ENCODE data around the gene DMD.

The DMD gene

GRCh38 chrX:31130457-31131220 is 2080.7 kb downstream of the DMD start:
- DNase-seq: no peak

DNA sequence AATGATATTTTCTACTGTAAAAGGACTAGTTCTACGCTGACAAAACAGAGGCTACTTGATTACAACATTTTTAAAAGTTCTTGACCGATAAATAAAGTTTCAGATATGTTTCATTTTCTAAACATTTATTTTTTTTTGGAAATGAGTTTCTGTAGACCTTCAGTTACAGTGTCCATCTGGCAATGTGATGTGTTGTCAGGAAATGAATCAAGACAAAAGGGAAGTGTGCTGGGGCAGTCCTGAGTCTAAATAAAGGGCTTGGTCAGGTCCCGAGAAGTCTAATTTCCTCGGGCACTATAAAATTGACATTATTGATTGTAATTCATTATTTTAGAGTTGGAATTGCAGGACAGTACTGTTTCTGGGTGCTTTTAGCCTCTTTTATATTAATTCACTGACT is 2082.5 kb downstream of the DMD start:
- DNase-seq: no peak

DNA sequence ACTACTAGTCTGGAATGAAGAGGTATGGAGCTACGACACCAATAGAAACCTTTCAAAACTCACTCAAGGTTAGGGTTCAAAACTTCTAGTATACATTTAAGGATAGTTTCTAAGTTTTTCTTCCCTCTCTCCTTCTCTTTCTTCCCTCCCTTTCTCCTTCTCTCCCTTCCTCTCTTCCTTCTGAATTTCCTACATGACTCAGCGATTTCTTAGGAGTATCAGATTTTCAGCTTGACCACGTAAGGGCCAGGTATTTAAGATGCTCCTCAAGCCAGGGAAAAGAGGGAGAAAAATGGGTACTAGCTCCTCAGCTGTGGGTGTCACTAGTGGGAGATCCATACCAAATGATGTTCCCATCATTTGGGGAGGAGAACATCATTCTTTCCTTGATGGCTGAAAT is 2083.6 kb downstream of the DMD start:
- no peak for DNase-seq

DNA sequence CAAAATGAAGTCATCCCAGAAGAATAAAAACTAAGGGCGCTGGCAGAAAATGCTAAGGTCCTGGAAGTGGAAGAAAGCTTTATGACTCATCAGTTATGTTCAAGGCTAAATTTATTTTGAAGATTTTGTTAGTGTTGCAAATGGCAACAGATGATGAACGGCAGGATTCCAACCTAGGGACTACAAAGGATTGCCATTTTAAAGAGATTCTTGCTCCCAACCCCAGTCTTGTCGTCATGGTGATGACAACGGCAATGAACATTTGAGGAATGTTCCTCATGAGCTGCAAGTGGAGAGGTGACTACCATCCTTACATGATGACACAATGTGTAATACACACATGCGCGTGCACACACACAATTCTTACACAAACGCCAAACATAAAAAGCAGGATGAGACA is 2085.1 kb downstream of the DMD start:
- no peak for DNase-seq

- DNase-seq: no peak
Measured at GRCh38 chrX:31124536-31124935, 2086.8 kb downstream of the DMD start.

- DNase-seq: no peak
Measured at GRCh38 chrX:31123335-31123734, 2088.0 kb downstream of the DMD start.

- DNase-seq: no peak
Measured at GRCh38 chrX:31117266-31117665, 2094.1 kb downstream of the DMD start.

- no peak for DNase-seq
Measured at GRCh38 chrX:31115398-31115797, 2096.0 kb downstream of the DMD start.

DNA sequence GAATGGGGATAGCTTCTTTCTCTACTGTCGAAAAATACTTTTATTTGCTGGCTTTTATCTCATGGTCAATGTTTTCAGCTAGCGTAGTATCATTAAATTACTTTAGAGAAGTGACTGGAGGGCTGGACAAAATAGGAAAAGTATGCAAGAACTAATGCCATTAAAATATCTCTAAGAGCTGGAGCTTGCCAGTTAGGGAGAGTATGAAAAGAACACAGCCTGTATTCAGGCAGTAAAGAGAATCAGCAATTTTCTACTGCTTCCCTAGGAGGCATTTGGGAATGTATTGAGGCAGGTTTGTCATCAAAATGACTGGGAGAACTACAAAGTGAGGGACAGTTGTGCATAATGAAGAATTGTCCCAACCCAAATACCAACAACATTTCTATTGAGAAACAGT is 2096.5 kb downstream of the DMD start:
- no peak for DNase-seq

GRCh38 chrX:31112226-31112999 is 2098.9 kb downstream of the DMD start:
- no peak for DNase-seq

GRCh38 chrX:31110657-31111056 is 2100.7 kb downstream of the DMD start:
- DNase-seq: no peak

- DNase-seq: no peak
Measured at GRCh38 chrX:31099536-31100090, 2111.7 kb downstream of the DMD start.

DNA sequence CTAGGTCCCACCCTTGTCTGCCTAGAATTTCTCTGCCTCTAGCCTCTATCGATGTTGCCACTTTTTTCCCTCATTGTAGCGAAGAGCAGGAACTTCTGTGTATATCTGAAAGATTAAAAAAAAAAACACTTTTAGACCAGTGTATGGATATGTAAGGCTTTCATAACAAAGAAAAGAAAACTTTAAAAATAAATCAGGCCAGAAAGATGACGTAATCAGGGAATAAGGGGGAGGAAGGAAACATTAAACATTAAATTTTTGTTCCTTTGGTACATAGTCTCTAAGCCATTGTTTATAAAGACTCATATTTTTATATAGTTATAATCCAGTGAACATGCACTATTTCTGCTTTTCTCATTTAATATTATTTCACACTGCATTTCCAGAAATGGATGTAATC is 2113.3 kb downstream of the DMD start:
- DNase-seq: no peak

DNA sequence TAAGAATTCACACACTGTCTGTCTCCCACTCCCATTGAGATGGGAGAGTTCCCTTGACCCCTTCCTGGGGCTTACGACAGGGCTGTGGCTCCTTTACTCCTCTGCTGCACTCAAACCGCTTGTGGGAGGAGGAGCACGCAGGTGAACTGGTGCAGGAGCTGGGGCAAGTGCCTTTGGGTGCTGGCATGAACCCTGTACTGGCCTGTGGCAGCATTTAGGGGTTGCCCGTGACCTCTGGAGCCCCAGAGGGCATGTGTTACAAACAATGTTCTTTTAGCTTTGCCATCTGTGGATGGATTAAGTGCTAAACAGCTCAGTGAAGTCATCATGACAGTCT is 2117.7 kb downstream of the DMD start:
- DNase-seq: no peak

DNA sequence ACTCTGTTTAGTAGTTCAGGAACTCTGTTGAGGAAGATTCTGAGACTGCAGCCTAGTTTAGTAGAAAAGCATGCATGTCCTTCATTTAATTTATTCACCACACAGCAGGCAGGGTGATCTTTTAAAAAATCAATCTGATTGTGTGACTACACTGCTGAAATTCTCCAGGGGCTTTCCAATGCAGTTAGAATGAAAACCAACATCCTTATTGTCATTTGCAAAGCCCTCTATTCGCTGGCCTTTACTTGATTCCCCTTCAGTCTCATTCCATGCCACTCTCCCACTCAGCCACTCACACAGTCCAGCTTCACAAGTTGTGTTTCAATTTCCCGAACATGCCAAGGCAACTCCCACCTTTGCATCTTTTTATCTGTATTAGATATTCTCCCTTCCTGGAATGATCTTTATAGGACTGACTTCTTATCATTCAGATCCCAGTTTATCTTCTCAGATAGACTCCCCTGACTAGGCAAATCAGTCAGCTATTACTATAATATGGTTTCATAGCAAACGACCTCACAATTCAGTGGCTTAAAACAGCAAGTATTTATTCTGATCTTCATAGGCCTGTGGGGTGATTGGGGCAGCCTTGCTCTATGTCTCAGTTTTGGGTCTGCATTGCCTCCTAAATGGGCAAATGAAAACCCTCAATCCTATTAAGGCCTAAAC is 2118.2 kb downstream of the DMD start:
- DNase-seq: no peak

DNA sequence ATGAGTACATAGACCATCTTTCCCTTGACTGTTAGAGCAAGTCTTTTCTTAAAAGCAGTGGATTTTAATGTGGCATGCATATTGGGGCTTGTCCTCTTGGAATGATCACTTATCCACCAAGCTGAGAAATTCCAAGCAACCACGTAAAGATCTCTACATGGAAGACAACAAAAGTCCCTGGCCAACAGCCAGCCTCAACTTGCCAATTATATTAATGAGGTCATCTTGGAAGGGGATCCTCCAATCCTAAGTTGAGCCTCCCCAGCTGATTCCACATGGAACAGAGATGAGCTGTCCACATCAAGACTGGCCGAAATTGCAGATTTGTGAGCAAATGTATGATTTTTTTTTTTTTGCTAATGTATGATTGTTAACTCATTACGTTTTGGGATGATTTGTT is 2118.9 kb downstream of the DMD start:
- DNase-seq: no peak

- no peak for DNase-seq
Measured at GRCh38 chrX:31091819-31092218, 2119.5 kb downstream of the DMD start.

- no peak for DNase-seq
Measured at GRCh38 chrX:31074522-31074921, 2136.8 kb downstream of the DMD start.

GRCh38 chrX:31071725-31072124 is 2139.6 kb downstream of the DMD start, which contains the start of gene FTHL17:
Gene FTHL17, minus strand, starts transcription at chrX:31072041. Its CDS starts 88 bp downstream, at chrX:31071953.
- no peak for DNase-seq

DNA sequence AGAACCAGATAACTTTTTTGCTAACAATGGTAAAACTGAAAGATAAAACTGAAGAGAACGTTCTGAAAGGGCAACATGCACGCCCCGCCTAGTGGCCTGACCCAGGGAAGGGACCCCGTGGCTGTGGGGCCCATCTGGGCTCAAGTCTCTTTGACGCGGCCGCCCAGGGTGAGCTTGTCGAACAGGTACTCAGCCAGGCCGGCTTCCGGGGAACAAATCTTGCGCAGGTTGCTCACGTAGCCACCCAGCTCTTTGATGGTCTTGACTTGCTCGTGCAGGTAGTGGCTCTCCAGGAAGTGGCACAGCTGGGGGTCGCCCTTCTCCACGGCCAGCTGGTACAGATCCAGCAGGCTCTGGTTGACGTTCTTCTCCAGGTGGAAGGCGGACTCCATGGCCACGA is 2140.1 kb downstream of the DMD start:
- DNase-seq: no peak

- no peak for DNase-seq
Measured at GRCh38 chrX:31070057-31070468, 2141.3 kb downstream of the DMD start.

Data from CD4-positive, alpha-beta T cell treated with Interleukin-10 for 1 hour (primary cell).